H1 (cell line): Measurements from ENCODE around the gene SPACA4. TPM values are rescaled to one million over a fixed set of nuclear protein-coding genes. Genes with fewer than 3 reads are reported as not detected.

Experiments used
- ASH2L ChIP-seq: fragments of 200-600, 300-600 bp; sonication (generic); IDR thresholded peaks from one replicate; pipeline ENCODE4 v1.7.1; 2017; ENCODE audit warnings: low read length
- ATF2 ChIP-seq: IDR thresholded peaks from 2 replicates; pipeline ENCODE4 v1.6.1; 2012; ENCODE audit warnings: low read length, inconsistent platforms
- ATF3 ChIP-seq: IDR thresholded peaks from 2 replicates; pipeline ENCODE4 v1.6.1; 2011; ENCODE audit warnings: low read depth, mild to moderate bottlenecking, low read length; ENCODE audit not compliant: insufficient read depth
- CBX5 ChIP-seq: fragments of 300-800, 300-1000 bp; sonication (generic); IDR thresholded peaks from 2 replicates; pipeline ENCODE4 v1.7.1; 2016; ENCODE audit warnings: antibody characterized with exemption, low read length, low read depth
- CEBPB ChIP-seq: IDR thresholded peaks from 2 replicates; pipeline ENCODE4 v1.6.1; 2012; ENCODE audit warnings: low read depth, low read length
- EGR1 ChIP-seq: IDR thresholded peaks from 2 replicates; pipeline ENCODE4 v1.6.1; 2011; ENCODE audit warnings: low read depth, low read length, borderline replicate concordance
- EZH2 ChIP-seq: fragments of 200-600 bp; sonication (generic); IDR thresholded peaks from 2 replicates; pipeline ENCODE4 v1.7.1; 2012; ENCODE audit warnings: low read depth, mild to moderate bottlenecking, moderate library complexity, low read length, inconsistent platforms; ENCODE audit not compliant: severe bottlenecking
- GTF2F1 ChIP-seq: IDR thresholded peaks from 2 replicates; pipeline ENCODE4 v1.6.1; 2012; ENCODE audit warnings: low read depth, low read length, improper control_type of control experiment, borderline replicate concordance
- HDAC6 ChIP-seq: IDR thresholded peaks from one replicate; pipeline ENCODE4 v1.7.1; 2012; ENCODE audit warnings: low read depth, mild to moderate bottlenecking, inconsistent platforms, low read length, moderate library complexity
- KDM5A ChIP-seq: fragments of 200-600 bp; IDR thresholded peaks from 2 replicates; pipeline ENCODE4 v1.7.1; 2012; ENCODE audit warnings: mild to moderate bottlenecking, low read length, inconsistent platforms, mixed read lengths
- MAFK ChIP-seq: IDR thresholded peaks from 2 replicates; pipeline ENCODE4 v1.6.1; 2012; ENCODE audit warnings: low read depth, mild to moderate bottlenecking, improper control_type of control experiment, low read length
- NANOG ChIP-seq: IDR thresholded peaks from 2 replicates; pipeline ENCODE4 v1.6.1; 2011; ENCODE audit warnings: low read length, low read depth, mild to moderate bottlenecking, inconsistent platforms; ENCODE audit not compliant: insufficient read depth, poor library complexity, severe bottlenecking
- PHF8 ChIP-seq: fragments of 200-600 bp; sonication (generic); conservative IDR thresholded peaks from 2 replicates; pipeline ENCODE4 v1.7.1; 2012; ENCODE audit warnings: low read depth, mild to moderate bottlenecking, inconsistent platforms, low read length, moderate library complexity
- RFX5 ChIP-seq: IDR thresholded peaks from 2 replicates; pipeline ENCODE4 v1.6.1; 2011; ENCODE audit warnings: low read depth, low read length, improper control_type of control experiment, borderline replicate concordance
- RNF2 ChIP-seq: fragments of 200-900, 300-1000 bp; sonication (generic); IDR thresholded peaks from 2 replicates; pipeline ENCODE4 v1.7.1; 2016; ENCODE audit warnings: borderline replicate concordance, low read depth, mild to moderate bottlenecking, antibody characterized with exemption, low read length; ENCODE audit not compliant: poor library complexity, severe bottlenecking; ENCODE audit errors: missing control alignments
- RXRA ChIP-seq: IDR thresholded peaks from 2 replicates; pipeline ENCODE4 v1.6.1; 2011; ENCODE audit warnings: low read depth, mild to moderate bottlenecking, low read length, moderate library complexity; ENCODE audit not compliant: insufficient read depth
- SAP30 ChIP-seq: fragments of 300-600 bp; sonication (generic); IDR thresholded peaks from 2 replicates; pipeline ENCODE4 v1.7.1; 2012; ENCODE audit warnings: low read length, moderate library complexity, mild to moderate bottlenecking, inconsistent platforms; ENCODE audit not compliant: insufficient read depth, insufficient replicate concordance
- SIRT6 ChIP-seq: IDR thresholded peaks from one replicate; pipeline ENCODE4 v1.7.1; 2012; ENCODE audit warnings: low read length, inconsistent platforms
- TCF12 ChIP-seq: IDR thresholded peaks from 2 replicates; pipeline ENCODE4 v1.6.1; 2011; ENCODE audit warnings: low read depth, mild to moderate bottlenecking, low read length
- TEAD4 ChIP-seq: IDR thresholded peaks from 2 replicates; pipeline ENCODE4 v1.6.1; 2012; ENCODE audit warnings: low read depth, low read length, inconsistent platforms, mixed read lengths
- ZNF274 ChIP-seq: IDR thresholded peaks from 2 replicates; pipeline ENCODE4 v1.7.0; 2012; ENCODE audit warnings: low read length, borderline replicate concordance; ENCODE audit errors: extremely low read depth
- polyA plus RNA-seq, 7 experiments: library from polyadenylated mRNA; depleted of rRNA in 3 of 7; stranded (reverse) in 5 of 7; unstranded in 2 of 7; fragments of >200 nt in 5 of 7; fragments of 200-250 nt in 2 of 7; gene quantifications; 1 replicate in 5 of 7; 2 replicates in 1 of 7; 4 replicates in 1 of 7; pipeline versions ENCODE4 v1.2.1 to v1.2.3, GENCODE V29; 2011 to 2013; ENCODE audit warnings: missing spikeins in 2 of 7, mixed read lengths in 2 of 7
- total RNA-seq: library from RNA; stranded (reverse); fragmentation: NEBNext Ultra II Directional; extraction: Animal tissue kit (Norgen Biotek cat#: 25700); gene quantifications from 2 replicates; pipeline ENCODE4 v1.2.1, GENCODE V29; 2021

The SPACA4 gene
- total and polyA plus RNA-seq, 2 of the 8 experiments (the other 6 are each of a cell fraction or from before 2014, with no cell fraction given), result not detected

- TF ChIP-seq GTF2F1 (no peak), EGR1 (no peak; the same call in 1 of the 2 replicates), CBX5 (no peak), SIRT6 (no peak), RXRA (no peak), RFX5 (no peak), ATF3 (no peak), ZNF274 (no peak), TCF12 (0 out of 2 replicates have a peak, but pooled peaks have one; percentile 43), TEAD4 (peak; percentile 88), ASH2L (no peak), MAFK (no peak), CEBPB (no peak), NANOG (no peak), SAP30 (no peak), EZH2 (no peak), HDAC6 (peak; percentile 22), PHF8 (no peak), ATF2 (no peak), RNF2 (no peak), KDM5A (no peak)
Observed at GRCh38 chr19:48629599-48630295, 23.2 kb downstream of the SPACA4 start (continued).
